ENCODE data around the gene DOCK9. TPM values are rescaled to one million over a fixed set of nuclear protein-coding genes. Genes with fewer than 3 reads are reported as not detected.

DOCK9 gene
- total RNA-seq, 3 donors from 2014 or later = 25.8 to 34.9 (median 28.4) TPM

DNA sequence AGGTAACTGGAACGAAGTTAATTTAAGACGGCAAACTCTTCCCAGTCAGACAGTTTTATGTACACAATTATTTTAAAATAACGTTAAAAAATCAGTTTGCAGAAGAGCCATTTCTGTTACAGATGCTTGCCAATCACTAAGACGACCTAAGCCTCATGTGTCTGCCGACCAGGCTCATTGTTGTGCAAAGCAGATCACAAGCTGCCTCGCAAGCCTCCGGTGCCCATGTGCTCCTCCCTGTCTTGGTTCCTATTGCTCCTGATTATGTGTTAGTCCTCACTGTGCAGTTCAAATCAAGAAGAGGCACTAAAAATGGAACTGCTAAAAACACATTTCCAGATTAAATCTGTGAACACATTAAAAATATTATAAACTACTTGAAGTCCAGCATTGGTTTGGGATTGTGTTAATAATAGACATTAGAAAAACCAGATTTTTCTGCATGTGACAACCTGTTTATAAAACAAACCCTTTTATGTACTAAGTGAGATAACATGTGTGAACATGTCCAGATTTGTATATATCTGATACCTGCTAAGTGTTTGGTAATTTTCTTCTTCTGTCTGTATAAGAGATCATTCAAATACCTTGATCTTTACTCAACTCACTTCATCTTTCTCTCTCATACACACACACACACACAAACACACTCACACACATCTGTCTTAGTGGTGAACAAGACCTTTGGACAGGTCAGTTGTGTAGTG, 143.5 kb downstream of the DOCK9 start:
- Mint-ChIP-seq H3K27me3 (ENCODE audit: low read depth) (no peaks in the 10 kb centered on the region), H3K4me1 (ENCODE audit: low read depth) (no peaks in the 10 kb centered on the region), H3K36me3 (ENCODE audit: insufficient read depth) (peaks cover 43% of the 10 kb centered on the region), H3K4me3 (no peak overlapping the region), H3K9me3 (no peaks in the 10 kb centered on the region)
- ATAC-seq (no peak), DNase-seq (no peak)

DNA sequence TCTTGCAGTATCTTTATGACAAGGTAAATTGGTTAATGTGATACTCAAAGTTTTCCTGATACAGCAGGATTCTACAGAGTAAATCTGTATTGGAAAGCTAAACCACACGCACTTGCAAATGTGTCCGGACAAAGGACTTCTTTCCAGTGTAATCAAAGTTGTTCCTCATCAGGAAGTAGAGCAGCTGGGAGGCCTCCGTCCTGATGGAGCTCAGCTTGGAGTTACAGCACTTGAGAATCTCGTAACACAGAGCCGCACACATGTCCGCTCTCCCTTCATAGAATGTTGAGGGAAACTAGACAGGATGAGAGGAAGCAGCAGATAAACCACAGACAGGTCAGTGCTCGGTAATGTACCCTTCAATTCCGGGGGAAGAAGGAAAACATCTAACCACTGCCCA, 146.6 kb downstream of the DOCK9 start:
- Mint-ChIP-seq H3K9me3 (no peaks in the 10 kb centered on the region), H3K36me3 (ENCODE audit: insufficient read depth) (peaks cover 57% of the 10 kb centered on the region), H3K27me3 (ENCODE audit: low read depth) (no peaks in the 10 kb centered on the region), H3K4me1 (ENCODE audit: low read depth) (peaks cover 4% of the 10 kb centered on the region), H3K4me3 (no peak overlapping the region)
- ATAC-seq = no peak
- no peak for DNase-seq

DNA sequence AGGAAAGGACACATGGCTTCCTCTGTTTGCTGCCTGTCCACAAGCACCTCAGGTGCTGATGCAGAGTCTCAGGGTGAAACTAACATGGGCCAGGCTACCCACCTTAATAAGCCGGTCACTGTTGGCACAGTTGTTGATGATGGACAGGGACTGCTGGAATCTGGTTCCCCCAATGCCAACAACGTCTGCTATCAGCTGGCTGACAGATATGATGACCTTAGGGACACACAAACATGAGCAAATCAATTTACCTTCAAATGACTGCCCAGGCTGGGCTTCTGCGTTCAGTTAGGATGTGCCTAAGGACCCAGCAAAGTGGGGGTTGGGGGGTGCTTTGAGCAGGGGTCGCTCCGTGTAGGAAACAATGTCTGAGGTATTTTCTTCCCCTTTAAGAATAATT, 148.3 kb downstream of the DOCK9 start:
- ATAC-seq (no peak), DNase-seq (no peak)
- Mint-ChIP-seq H3K4me1 (ENCODE audit: low read depth) (peaks cover 6% of the 10 kb centered on the region), H3K36me3 (ENCODE audit: insufficient read depth) (peaks cover 55% of the 10 kb centered on the region), H3K9me3 (no peaks in the 10 kb centered on the region), H3K27me3 (ENCODE audit: low read depth) (no peaks in the 10 kb centered on the region), H3K4me3 (no peak overlapping the region)

DNA sequence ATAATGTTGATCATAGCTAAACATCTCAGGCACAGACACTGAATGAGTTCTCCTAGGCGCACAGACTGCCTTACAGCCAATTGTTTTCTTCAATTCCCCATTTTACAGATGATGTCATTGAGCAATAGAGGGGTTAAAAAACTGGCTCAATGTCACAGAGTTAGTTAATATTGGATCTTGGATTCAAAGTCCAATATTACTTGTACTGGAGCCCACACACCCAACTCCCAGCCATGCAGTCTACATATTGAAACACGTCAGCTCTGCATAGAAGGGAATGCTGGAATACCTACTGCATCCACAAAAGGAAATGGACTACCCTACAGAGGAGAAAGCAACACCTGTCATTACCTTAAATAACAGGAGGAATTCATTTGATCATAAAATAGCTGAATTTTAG, 149.2 kb downstream of the DOCK9 start:
- DNase-seq (no peak), ATAC-seq (no peak)
- Mint-ChIP-seq H3K9me3 (no peaks in the 10 kb centered on the region), H3K4me1 (ENCODE audit: low read depth) (peaks cover 6% of the 10 kb centered on the region), H3K27me3 (ENCODE audit: low read depth) (no peaks in the 10 kb centered on the region), H3K4me3 (no peak overlapping the region), H3K36me3 (ENCODE audit: insufficient read depth) (peaks cover 60% of the 10 kb centered on the region)

DNA sequence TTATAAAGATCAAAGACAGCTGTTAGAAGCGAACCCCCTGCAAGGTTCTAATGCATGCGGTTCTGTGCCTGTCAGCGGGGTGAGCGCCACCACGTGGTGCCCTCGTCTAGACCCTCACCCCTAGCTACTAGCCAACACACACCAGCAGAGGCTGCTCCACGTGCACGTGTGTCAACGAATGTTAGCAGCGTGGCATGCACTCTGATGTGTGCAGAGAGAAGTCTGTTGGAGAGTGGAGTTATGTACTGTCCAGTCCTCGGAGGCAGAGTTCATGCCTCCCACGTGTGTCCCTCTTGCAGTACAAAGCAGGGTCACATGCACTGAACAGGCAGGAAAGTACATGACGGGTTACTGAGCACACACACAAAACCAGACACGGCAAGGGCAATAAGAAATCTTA, 150.4 kb downstream of the DOCK9 start:
- DNase-seq (no peak), ATAC-seq (no peak)
- H3K4me1 Mint-ChIP-seq (ENCODE audit: low read depth) = peaks cover 6% of the 10 kb centered on the region
- H3K36me3 Mint-ChIP-seq (ENCODE audit: insufficient read depth) = peaks cover 57% of the 10 kb centered on the region
- H3K9me3 Mint-ChIP-seq = no peaks in the 10 kb centered on the region
- H3K27me3 Mint-ChIP-seq (ENCODE audit: low read depth) = no peaks in the 10 kb centered on the region
- H3K4me3 Mint-ChIP-seq = no peak overlapping the region

DNA sequence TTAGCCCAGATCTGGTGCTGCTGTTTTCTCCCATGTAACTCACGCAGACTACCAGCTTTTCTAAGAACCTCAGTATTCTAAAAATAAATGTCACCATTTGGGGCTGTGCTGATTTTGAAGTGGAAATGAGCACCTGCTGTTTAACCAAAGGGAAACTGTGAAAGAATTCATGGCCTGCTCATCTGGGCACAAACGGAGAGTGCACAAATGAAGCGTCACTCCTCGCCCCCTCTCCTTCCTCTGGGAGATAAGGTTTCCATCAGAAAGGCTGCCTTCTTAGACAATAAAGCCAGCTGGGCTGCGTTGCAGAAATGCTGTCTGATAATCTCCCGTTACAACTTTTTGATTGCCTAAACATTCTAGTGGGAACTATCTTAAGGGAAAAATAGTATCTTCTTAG, 151.7 kb downstream of the DOCK9 start:
- ATAC-seq = no peak
- Mint-ChIP-seq H3K27me3 (ENCODE audit: low read depth) (no peaks in the 10 kb centered on the region), H3K36me3 (ENCODE audit: insufficient read depth) (peaks cover 65% of the 10 kb centered on the region)

DNA sequence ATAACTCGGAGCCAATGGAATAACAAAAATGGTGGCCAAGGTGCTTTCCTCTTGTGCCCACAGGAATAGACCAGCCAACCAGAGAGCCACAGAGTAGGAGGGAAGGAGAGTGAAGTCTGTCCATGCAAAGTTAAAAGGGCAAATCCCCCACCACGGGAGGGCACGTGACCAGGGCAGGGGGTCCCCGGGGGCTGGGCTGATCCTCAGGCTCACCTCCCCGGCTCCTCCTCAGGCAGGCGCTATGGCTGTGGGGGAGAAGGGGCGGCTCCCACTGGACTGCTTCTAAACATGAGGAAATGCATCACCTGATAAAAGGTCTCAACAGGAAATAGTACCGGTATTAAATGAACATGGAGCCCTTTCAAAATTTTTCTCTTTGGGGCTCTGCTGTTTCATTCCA, 152.2 kb downstream of the DOCK9 start:
- no peak for DNase-seq
- peaks cover 60% of the 10 kb centered on the region for H3K36me3 Mint-ChIP-seq (ENCODE audit: insufficient read depth)
- no peaks in the 10 kb centered on the region for H3K9me3 Mint-ChIP-seq
- H3K4me3 Mint-ChIP-seq = no peak overlapping the region
- no peak for ATAC-seq
- H3K27me3 Mint-ChIP-seq (ENCODE audit: low read depth) = no peaks in the 10 kb centered on the region
- peaks cover 6% of the 10 kb centered on the region for H3K4me1 Mint-ChIP-seq (ENCODE audit: low read depth)

More for the DNA sequence above, 151.7 kb downstream of the DOCK9 start:
- H3K9me3 Mint-ChIP-seq = no peaks in the 10 kb centered on the region
- H3K4me3 Mint-ChIP-seq = no peak overlapping the region
- peaks cover 6% of the 10 kb centered on the region for H3K4me1 Mint-ChIP-seq (ENCODE audit: low read depth)
- no peak for DNase-seq

DNA sequence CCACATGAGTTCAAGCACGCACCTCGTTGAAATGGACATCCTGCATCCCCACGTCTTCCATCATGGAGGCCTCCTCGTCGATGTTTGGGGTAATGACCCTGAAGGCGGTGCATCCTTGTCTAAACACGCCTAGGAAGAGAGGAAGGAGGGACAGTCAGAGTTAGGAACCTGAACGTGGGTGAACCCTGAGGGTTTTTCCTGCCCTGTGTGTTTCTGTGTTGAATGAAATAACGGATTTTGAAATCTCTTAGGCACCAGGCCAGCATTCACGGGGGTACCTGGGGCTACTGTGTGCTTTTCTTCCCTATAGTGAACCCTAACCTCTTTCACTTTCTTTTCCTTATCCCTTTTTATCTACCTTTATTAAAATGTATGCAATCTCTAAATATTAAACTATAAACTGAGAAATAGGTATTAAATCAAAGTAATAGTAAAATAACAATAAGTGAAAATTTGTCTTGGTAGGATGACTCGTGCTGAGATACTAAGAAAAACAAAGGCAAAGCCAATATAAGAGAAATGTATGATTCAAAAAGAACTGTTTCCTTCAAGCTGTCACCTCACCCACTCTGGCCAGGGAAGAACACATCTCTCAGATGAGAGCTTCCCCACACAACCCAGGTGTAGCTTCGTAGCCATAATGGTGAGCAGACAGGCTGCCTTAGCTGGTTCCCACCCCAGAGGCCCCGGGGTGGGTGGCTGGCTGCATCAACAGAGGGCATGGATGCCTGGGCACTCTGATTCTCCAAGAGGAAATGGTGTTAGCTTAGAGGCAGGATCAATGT, 153.3 kb downstream of the DOCK9 start:
- DNase-seq = no peak
- ATAC-seq = no peak
- H3K27me3 Mint-ChIP-seq (ENCODE audit: low read depth) = no peaks in the 10 kb centered on the region
- H3K4me1 Mint-ChIP-seq (ENCODE audit: low read depth) = peaks cover 6% of the 10 kb centered on the region
- H3K4me3 Mint-ChIP-seq = peak overlapping the region; percentile 5
- H3K36me3 Mint-ChIP-seq (ENCODE audit: insufficient read depth) = peaks cover 51% of the 10 kb centered on the region
- no peaks in the 10 kb centered on the region for H3K9me3 Mint-ChIP-seq

DNA sequence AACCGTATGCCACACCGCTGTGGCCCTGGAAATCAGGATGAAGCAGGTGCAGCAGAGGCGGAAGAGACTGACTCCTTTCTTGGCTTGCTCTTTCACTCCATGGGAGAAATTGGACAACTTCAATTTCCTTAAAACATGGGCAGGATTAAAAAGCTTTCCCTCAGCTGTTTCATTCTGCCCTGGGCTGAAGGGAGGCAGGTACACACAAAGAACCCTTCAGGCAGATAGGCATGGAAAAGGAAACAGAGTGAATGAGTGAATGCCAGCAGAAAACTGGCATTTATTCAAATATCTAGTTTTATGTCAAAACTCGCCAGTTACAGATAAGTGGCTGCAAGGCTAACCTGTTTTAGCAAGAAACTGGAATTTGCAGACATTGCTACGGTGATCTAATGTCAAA, 154.4 kb downstream of the DOCK9 start:
- H3K9me3 Mint-ChIP-seq = no peaks in the 10 kb centered on the region
- no peak overlapping the region for H3K4me3 Mint-ChIP-seq
- H3K4me1 Mint-ChIP-seq (ENCODE audit: low read depth) = peaks cover 6% of the 10 kb centered on the region
- ATAC-seq = no peak
- H3K36me3 Mint-ChIP-seq (ENCODE audit: insufficient read depth) = peaks cover 44% of the 10 kb centered on the region
- DNase-seq = no peak
- H3K27me3 Mint-ChIP-seq (ENCODE audit: low read depth) = no peaks in the 10 kb centered on the region

DNA sequence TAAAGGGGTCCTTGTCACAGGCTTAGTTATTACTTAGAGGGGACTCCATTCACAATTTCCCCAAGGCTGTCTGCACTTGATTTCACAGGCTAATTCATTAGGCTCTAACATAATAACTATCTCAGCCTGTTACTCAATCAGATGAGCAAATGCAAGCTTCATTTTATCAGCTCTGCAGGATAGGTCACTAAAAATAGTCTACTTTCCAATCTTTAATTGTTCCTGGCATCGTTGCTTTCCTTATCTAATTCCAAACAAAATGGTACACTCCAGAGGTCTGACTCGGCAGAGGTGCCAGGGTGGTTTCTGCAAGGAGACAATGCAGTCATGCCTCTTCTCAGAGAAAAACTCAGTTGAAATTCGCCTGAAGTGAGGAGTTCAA, 155.6 kb downstream of the DOCK9 start:
- ATAC-seq = no peak
- no peaks in the 10 kb centered on the region for H3K9me3 Mint-ChIP-seq
- DNase-seq = no peak
- H3K4me1 Mint-ChIP-seq (ENCODE audit: low read depth) = peaks cover 6% of the 10 kb centered on the region
- H3K27me3 Mint-ChIP-seq (ENCODE audit: low read depth) = no peaks in the 10 kb centered on the region
- no peak overlapping the region for H3K4me3 Mint-ChIP-seq
- peaks cover 36% of the 10 kb centered on the region for H3K36me3 Mint-ChIP-seq (ENCODE audit: insufficient read depth)

DNA sequence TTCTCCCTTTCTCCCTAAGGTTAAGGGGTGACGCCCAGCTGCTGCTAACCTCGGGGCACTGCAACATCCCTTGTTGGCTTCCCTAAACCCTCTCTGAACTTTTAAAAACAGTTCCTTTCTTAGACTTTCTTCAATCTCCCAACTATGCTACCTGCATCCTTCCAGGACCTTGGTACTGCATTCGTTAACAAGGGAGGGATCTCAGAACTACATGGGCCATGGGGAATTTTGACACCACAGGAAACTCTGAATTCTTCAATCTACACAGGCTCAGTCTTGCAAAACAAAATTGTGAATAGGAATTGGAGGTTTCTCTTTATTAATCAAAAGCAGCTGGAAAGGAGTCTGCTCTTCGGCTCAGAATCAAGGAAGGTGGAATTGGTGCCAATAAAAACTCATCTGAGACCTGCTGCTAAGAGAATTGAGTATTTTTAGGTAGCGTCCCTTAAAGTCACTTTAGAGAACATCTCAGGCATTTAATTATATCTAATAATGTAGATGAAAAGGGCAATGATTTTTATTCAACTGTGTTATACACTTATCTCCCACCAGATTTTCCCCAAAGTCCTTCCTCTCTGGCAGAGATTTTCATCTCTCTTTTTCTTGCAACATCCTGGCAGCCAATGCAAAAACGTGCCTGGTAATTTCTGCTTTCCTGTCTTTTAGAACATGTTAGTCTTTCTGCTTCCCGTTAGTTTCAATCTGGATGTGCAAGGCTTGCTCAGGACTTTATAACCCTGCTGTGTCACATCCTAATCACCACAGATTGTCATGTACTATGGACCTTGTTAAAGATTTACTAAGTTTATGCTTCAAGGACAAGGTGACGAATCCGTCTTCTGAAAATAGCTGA, 156.3 kb downstream of the DOCK9 start:
- Mint-ChIP-seq H3K4me1 (ENCODE audit: low read depth) (peaks cover 5% of the 10 kb centered on the region), H3K4me3 (no peak overlapping the region), H3K9me3 (no peaks in the 10 kb centered on the region), H3K36me3 (ENCODE audit: insufficient read depth) (peaks cover 37% of the 10 kb centered on the region), H3K27me3 (ENCODE audit: low read depth) (no peaks in the 10 kb centered on the region)
- DNase-seq (no peak), ATAC-seq (no peak)

DNA sequence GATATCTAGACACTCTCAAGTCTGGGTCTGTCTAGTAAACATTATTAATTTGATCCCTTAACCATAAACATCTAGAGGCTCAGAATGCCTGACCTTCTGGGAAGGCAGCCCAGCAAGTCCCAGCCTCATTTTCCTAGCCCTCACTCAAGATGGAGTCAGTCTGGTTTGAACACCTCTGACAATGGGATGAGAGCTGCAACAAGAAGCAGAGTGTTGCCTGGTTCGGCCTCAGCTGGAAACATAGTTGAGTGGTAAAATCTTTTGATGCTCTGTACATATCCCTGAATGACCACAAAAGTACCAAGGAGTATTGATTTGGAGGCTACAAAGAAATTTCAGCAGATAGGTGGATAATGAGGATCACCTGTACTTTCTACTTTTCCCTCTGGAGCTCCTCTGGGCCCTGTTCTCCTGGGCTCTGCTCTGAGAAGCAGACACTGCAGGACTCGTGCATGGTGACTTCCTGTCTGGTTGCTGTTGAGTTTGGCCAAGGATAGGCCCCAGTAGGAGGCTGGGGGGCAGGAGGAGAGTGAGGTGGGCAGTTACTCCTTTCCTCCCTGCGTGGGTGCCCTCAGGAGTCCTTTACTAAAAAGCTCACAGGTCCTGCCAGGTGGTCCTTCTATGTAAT, 157.0 kb downstream of the DOCK9 start:
- no peaks in the 10 kb centered on the region for H3K27me3 Mint-ChIP-seq (ENCODE audit: low read depth)
- no peaks in the 10 kb centered on the region for H3K9me3 Mint-ChIP-seq
- no peaks in the 10 kb centered on the region for H3K4me1 Mint-ChIP-seq (ENCODE audit: low read depth)

DNA sequence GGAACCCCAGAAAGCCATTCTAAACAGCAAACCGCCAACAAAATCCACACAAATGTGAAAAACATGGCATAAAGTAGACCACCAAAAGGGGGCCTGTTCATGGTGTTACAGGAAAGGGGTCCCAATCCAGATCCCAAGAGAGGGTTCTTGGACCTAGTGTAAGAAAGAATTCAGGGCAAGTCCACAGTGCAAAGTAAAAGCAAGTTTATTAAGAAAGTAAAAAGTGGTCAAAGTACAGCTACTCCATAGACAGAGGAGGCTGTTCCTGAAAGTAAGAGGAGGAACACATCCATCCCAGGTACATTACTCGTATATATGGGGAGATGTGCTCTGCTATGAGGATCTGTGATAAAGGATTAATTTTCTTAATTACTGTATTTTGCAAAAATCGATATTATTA, 157.6 kb downstream of the DOCK9 start:
- Mint-ChIP-seq H3K9me3 (no peaks in the 10 kb centered on the region), H3K4me3 (no peak overlapping the region), H3K4me1 (ENCODE audit: low read depth) (no peaks in the 10 kb centered on the region), H3K27me3 (ENCODE audit: low read depth) (no peaks in the 10 kb centered on the region), H3K36me3 (ENCODE audit: insufficient read depth) (peaks cover 37% of the 10 kb centered on the region)
- ATAC-seq (no peak), DNase-seq (no peak)

More for the DNA sequence above, 157.0 kb downstream of the DOCK9 start:
- no peak for DNase-seq
- no peak overlapping the region for H3K4me3 Mint-ChIP-seq
- H3K36me3 Mint-ChIP-seq (ENCODE audit: insufficient read depth) = peaks cover 40% of the 10 kb centered on the region
- no peak for ATAC-seq

DNA sequence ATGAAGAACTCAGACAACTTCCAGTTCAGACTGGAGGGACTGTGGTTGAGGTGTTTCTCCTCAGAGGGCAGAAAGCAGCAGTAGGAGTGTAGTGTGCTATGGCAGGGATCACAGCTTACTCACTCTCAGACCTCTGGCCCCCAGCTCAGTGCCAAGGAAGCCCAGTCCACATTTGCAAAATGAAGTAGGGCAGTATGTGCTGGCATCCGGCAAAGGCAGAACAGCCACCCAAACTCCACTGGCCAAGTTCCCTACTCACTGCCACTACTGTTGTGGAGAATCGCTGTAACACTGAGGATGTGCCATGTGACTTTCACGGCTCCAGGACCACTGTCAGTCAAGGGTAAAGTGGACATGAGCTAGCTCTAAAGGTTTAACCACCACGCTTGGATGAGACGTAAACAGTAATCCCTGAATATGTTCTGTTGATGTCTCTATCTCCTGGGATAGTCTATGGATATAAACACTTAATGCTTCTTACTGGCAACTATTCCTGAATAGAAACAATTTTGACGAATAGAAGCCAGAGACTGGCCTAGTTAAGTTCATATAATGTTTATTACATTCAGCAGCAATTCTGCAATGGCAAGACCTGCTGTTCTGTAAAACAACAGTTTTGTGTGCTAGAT, 158.4 kb downstream of the DOCK9 start:
- DNase-seq (no peak), ATAC-seq (no peak)
- H3K4me3 Mint-ChIP-seq = no peak overlapping the region
- H3K9me3 Mint-ChIP-seq = no peaks in the 10 kb centered on the region
- no peaks in the 10 kb centered on the region for H3K27me3 Mint-ChIP-seq (ENCODE audit: low read depth)
- peaks cover 32% of the 10 kb centered on the region for H3K36me3 Mint-ChIP-seq (ENCODE audit: insufficient read depth)
- no peaks in the 10 kb centered on the region for H3K4me1 Mint-ChIP-seq (ENCODE audit: low read depth)
